Stimulated activated CD8-positive, alpha-beta memory T cell treated with anti-CD3 and anti-CD28 coated beads, Interleukin-4, amount 100 ng/mL, for 48 hours (primary cell): ENCODE results near the gene HVCN1.
"Not testable (repeated sequence)": the region's sequence is repeated elsewhere in the genome, so short reads cannot be mapped to it uniquely, and the experiment has no call there.

ENCODE experiments used
- DNase-seq: peaks from one replicate; pipeline ENCODE4 v3.0.0-alpha.2; 2020

Gene HVCN1

DNA sequence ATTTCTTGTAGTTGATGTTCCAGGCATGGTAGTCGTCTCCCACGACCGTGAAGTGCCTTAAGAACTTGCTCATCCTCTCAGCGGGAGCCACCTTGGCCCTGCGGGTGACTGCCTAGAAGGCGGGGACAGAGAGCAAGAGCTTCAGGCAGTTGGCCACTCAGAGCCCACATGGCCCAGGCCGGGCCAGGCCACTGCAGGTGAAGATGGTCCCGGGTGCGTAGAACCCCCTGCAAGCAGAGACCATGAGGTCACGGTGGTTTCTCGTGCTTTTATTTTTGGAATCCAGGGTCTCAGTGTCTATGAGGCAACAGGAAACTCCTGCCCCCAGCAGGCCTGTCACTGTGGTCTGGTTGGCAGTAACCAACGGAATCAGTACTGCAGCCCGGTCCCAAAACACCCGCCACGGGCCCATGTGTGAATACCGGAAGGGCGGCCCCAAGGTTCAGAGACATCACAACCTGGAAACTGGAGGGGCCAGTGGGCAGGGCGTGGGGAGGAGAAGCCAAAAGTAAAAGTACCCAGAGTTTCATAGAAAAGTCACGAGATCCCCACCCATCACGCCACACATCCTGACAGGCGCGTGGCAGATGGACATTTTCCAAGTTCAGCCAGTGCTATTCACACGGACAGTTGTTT lies 27.5 kb downstream of the HVCN1 start:
- peak; percentile 85 for DNase-seq

GRCh38 chr12:110658878-110659277 lies 30.0 kb downstream of the HVCN1 start:
- DNase-seq: no peak

- peak; percentile 31 for DNase-seq
These were observed 30.7 kb downstream of the HVCN1 start for GRCh38 chr12:110658242-110658641.

- no peak for DNase-seq
These were observed 31.2 kb downstream of the HVCN1 start for GRCh38 chr12:110657747-110658146.

DNA sequence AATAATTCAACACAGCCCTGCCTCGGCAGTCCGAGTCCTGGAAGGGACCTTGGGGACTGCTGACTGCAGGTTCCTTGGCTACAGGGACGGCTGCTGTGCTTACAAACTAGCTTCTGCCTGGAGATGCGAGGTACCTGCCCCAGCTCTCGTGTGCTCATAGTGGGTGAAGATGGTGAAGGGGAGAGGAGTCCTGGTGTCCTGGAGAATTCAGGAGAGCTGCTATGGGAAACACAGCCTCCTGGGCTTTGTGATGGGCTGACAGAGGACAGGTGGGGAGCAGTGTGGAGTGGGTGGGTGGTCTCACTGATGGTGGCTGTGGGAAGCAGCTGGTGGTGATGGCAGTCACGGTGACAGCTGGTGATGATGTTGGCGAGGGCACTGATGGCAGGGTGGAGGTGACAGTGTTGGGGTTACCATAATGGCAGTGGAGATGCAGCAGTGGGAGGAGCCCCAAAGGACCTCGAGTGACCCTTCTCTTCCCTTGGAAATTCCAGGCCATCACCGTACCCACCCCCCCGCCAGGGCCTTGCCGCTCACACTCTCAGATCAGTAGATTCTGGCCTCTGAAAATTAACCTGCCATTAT lies 32.8 kb downstream of the HVCN1 start:
- DNase-seq: no peak

DNA sequence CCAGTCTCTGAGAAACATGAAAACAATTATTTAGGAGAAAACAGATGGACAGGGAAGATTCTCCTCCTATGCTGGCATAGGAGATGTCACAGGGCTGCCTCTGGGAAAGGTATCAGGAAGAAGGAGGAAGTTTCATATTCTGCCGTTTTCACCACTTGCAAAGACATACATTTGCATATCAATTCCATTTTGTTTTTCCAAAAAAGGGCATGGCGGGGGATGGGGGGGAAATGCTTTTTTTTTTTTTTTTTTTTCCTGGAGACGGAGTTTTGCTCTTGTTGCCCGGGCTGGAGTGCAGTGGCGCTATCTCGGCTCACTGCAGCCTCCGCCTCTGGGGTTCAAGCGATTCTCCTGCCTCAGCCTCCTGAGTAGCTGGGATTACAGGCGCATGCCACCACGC lies 34.7 kb downstream of the HVCN1 start:
- not testable (repeated sequence) for DNase-seq

DNA sequence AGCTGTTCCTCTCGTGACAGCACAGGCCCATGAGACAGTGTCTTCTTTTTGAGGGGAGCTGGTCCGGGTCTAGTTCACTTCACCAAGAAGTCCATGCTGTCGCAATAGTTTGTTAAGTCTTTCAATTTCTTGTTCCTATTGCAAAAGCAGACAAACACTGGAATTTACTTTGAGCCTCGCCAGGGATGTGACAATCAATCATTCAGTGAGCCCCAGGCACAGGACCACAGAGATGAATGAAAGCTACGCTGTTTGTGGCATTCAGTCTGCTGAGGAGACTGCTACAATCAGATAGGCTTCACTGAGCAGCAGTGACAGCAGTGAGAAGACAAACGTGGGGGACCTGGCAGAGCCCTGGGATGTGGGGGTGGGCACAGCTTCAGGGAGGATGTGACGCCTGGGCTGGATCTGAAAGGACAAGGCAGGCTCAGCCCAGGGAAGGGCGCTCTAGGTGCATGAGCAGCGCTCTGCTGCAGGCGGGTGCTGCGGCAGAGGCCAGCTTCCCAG lies 39.5 kb downstream of the HVCN1 start:
- no peak for DNase-seq

GRCh38 chr12:110647631-110648040 lies 41.3 kb downstream of the HVCN1 start:
- DNase-seq: no peak

- DNase-seq: no peak
These were observed 47.4 kb downstream of the HVCN1 start for GRCh38 chr12:110641521-110641920.

DNA sequence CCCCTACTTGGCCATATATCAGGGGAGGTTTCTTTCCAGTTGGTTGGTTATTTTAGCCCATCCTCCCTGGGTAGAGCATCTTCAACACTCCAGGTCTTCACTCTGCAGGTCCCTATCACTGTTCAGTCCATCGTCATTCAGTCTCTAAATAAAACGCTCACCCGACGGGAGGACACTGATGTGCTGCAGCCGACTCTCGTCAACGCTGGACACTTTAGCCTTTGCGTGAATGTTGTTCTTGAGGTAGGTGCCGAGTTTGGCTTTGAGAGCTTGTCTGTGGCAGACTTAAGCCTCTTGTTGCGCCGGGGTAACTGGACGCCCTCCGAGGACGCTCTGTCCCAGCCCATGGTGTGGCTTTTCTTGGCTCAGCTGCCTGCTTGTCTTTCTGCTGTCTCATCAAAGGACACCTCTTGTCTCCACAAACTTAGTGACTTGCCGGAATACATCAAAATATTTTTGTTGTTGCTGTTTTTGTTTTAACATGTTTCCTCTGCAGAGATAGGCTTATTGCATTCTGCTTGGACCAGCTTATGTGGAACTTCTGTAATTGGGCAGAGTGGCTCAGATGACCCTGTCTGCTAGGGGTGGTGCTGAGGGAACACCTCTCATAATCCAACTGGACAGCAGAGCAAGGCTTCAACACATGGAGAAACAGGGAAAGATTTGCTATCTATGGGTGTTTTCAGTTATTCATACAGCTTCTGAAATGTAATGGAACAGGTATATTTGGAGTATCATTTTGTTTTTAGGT lies 48.5 kb downstream of the HVCN1 start:
- DNase-seq: no peak

DNA sequence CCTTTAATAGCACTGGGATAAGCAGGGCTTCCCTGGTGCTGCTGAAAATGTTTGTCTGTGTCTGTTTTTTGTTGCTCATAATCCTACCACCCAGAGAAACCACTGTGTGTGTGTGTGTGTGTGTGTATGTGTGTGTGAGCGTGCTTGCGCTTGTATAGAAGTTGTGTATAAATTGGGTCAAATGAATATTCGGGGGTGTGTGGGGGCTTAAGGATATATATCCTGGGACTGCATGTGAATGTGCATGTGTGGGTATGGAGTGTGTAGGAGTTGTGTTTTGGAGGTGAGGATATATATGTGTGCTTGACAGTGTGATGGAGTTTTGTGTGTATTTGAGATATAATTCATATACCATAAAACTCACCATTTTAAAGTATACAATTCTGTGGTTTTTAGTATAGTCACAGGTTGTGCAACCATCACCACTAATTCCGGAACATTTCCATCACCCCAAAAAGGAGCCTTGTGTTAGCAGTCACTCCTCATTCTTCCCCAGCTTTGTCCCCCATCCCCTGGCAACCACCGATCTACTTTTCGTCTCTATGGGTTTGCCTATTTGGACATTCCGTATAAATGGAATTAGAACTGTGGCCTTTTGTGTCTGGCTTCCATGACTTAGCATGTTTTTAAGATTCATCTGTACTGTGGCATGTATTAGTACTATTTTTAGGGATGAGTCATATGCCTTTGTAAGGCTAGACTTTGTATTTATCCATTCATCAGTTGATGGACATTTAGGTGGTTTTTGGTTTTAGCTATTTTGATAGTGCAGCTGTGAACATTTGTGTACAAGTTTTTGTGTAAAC lies 49.4 kb downstream of the HVCN1 start:
- no peak for DNase-seq

DNA sequence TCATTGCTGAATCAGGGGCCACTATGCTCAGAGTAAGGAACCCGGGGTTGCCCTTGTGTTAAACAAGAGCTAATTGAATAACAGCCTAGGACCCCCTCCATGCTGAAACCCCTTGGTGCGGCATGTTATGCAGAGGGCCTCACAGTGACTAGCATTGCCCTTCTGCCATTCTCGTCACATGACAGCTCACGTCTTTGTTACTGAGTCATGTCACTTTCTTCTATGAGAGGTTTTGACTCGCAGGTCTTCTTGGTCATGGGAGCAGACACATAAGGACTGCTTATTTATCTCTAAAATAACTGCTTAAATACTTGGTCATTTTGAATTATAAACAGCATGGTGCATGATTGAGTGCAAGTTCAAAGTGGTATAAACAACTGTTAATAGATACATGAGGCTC lies 50.1 kb downstream of the HVCN1 start:
- DNase-seq: no peak

DNA sequence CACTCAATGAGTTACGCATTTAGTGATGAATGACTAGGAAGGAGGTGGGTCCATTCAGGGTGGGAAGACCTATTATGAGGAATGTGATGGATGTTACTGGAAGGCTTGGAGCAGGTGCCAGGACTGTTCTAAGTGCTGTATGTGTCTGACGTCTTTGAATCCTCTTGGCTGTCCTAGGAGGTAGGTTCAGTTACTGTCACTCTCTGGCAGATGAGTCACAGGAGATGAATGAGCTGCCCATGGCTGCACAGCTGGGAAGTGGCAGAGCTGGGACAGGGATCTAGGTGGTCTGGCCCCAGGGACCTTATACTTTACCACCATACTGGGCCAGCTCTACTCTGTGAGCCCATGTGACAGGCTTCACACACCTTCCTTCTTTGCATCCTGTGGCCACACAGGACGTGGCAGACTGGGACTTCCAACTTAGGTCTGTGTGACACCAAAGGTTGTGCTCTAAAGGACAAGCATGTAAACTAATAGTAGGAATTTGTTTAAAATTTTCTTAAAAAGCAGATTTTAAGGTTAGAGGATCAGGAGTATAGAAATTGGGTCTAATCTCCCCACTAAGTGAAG lies 51.0 kb downstream of the HVCN1 start:
- no peak for DNase-seq

DNA sequence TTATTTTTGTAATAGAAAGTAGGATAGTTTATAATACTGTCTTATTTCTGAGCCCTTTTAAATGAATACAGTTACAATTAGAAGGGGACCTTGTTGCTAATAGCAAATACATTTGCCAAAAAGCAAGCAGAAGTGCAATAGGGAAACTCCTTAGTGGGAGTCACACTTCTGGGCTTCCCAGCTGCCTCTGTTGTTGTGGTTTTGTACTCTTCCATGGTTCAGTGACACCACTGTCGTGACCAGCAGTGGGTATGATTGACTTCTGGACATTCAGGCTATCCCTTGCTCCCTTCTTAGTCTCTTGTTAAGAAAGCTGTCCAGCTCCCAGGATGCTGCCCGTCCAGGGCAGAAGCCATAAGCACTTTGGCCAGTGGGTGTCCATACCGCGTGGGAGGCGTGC lies 52.4 kb downstream of the HVCN1 start:
- no peak for DNase-seq

DNA sequence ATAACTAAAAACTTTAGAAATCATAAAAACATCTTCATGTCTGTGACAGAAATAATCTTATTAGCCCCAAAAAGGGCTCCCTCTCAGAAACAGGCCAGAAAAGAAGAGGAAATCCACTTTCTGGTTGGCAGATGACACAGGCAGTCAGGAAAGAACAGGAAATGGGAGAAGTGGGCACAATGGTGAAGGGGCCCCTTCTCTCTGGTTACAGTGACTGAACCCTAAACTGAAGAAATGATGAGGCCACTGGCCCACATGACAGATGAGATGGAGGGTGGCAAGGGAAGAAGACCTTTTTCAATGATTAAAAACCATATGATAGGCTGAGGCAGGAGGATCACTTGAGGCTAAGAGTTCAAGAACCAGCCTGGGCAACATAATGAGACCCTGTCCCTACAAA lies 53.9 kb downstream of the HVCN1 start:
- DNase-seq: no peak

- DNase-seq: no peak
These were observed 61.3 kb downstream of the HVCN1 start for GRCh38 chr12:110627500-110628195.

- DNase-seq: no peak
These were observed 66.3 kb downstream of the HVCN1 start for GRCh38 chr12:110622582-110622981.

DNA sequence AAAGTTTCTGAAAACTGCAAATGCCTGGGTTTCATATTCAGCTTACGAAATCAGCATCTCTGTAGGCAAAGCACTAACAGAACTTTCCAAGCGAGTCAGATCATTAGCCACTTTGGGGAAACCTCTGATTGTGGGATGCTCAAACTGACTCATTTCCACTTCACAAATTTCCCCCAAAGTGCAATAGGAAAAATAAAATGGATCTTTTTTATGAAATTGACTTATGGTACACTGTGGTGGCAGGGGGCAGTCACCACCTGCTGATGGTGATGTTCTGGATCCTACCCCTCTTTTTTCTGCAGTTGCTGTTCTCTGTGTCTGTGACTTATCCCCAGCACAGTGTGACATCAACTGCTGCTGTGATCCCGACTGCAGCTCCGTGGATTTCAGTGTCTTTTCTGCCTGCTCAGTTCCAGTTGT lies 69.4 kb downstream of the HVCN1 start:
- peak; percentile 46 for DNase-seq

DNA sequence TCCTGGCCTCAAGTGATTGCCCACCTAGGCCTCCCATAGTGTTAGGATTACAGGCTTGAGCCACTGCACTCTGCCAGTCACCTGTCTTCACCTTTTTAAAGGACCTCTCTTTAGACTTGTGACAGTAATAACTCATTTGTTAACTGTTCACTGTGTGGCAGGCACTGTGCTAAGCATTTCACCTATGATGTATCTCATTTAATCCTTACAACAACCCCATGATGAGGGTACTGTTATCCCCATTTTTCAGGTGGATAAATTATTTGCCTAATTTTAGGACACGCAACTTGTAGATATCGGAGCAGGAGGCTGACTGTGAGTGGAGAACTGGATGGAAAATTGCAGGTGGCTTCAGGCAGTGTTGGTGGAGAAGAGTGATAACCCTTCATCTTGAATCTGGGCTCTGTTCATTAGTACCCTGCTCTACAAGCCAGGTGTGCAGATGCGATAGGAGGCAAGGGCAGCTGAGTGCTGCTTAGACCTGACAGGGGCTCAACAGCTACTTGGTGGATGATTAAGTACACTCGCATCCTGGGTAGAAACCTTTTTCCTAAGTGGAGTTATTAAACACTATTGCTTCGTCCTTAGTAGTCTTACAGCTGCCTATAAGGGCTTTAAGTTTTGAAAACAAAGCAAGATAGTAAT lies 72.3 kb downstream of the HVCN1 start:
- DNase-seq: no peak

DNA sequence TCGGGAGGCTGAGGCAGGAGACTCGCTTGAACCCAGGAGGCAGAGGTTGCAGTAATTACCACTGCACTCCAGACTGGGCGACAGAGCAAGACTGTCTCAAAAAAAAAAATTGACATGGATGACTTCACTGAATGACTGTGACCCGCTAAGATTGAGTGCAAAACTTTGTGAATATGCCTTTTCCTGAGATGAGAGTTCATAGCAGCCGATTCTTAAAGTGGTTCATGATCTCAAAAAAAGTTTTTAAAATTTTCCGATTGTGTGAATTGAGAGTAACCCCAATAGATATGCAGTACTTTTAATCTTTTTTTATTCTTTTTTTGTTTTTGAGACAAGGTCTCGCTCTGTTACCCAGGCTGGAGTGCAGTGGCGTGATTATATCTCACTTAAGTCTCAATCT lies 73.7 kb downstream of the HVCN1 start:
- no peak for DNase-seq

GRCh38 chr12:110613771-110614684 lies 74.9 kb downstream of the HVCN1 start, which contains the start of gene TCTN1:
TSS of gene TCTN1 (plus strand) at chr12:110614129. CDS start at chr12:110614183, 54 bp downstream.
- DNase-seq: peak; percentile 98
